Gastrocnemius medialis (tissue), 4 donors: Measurements from ENCODE around the gene ZNF236. TPM values are rescaled to one million over a fixed set of nuclear protein-coding genes. Genes with fewer than 3 reads are reported as not detected.
A peak's percentile ranks its signal among the peaks of the same experiment; 100 is the strongest.

Experiments used
- ATAC-seq, 2 donors: fragments of 150-250 bp; one replicate each; pipeline ENCODE4 v1.9.1; 2016
- DNase-seq, 2 donors: peaks; one replicate each; pipeline ENCODE4 v3.0.0-alpha.2; 2019
- H3K27ac ChIP-seq, 4 donors: fragments of 200-600 bp; sonication (generic); 1 replicate in 1 of 4; 2 replicates in 3 of 4; pipeline ENCODE4 v1.5.1; 2016 to 2018; ENCODE audit warnings: mild to moderate bottlenecking in 2 of 4, moderate library complexity in 1 of 4
- H3K27me3 ChIP-seq, 3 donors: fragments of 200-600 bp; sonication (generic) in 2 of 3; 1 replicate in 1 of 3; 2 replicates in 2 of 3; pipeline versions ENCODE4 v1.5.1 to v1.6.0; 2016 to 2019; ENCODE audit warnings: mild to moderate bottlenecking in 1 of 3, moderate library complexity in 1 of 3
- H3K36me3 ChIP-seq, 2 donors: fragments of 200-600 bp; sonication (generic) in 1 of 2; one replicate each; pipeline ENCODE4 v1.5.1; 2017 to 2018
- H3K4me1 ChIP-seq, 2 donors: fragments of 200-600 bp; sonication (generic) in 1 of 2; one replicate each; pipeline ENCODE4 v1.5.1; 2016 to 2017; ENCODE audit warnings: mild to moderate bottlenecking in 2 of 2
- H3K4me3 ChIP-seq, 4 donors: fragments of 200-600 bp; sonication (generic) in 3 of 4; 1 replicate in 1 of 4; 2 replicates in 3 of 4; pipeline ENCODE4 v1.5.1; 2016 to 2019; ENCODE audit warnings: mild to moderate bottlenecking in 2 of 4
- H3K9me3 ChIP-seq, 3 donors: fragments of 200-600 bp; sonication (generic) in 2 of 3; 1 replicate in 1 of 3; 2 replicates in 2 of 3; pipeline ENCODE4 v1.5.1; 2016 to 2019
- CTCF ChIP-seq, 5 experiments: fragments of 450-650 bp in 3 of 5; fragments of 200-600 bp in 2 of 5; sonication (generic) in 2 of 5; IDR thresholded peaks in 4 of 5; conservative IDR thresholded peaks in 1 of 5; 1 replicate in 4 of 5; 2 replicates in 1 of 5; pipeline ENCODE4 v1.5.1; 2016 to 2019; ENCODE audit warnings: antibody characterized with exemption in 5 of 5, mild to moderate bottlenecking in 3 of 5, moderate library complexity in 3 of 5
- POLR2A ChIP-seq, 2 donors: fragments of 450-650 bp; IDR thresholded peaks; one replicate each; pipeline ENCODE4 v1.6.1; 2017; ENCODE audit warnings: antibody characterized with exemption in 2 of 2, mild to moderate bottlenecking in 2 of 2, moderate library complexity in 2 of 2
- in situ Hi-C, 4 donors: fragments of 200-750 bp; cut with MboI; loops; one replicate each; pipeline versions ENCODE4 v1.15.0 to v1.8.0; 2017; ENCODE audit warnings: low sequenced_read_pairs in 4 of 4
- intact Hi-C: fragments of 100-400 bp; cut with DNase I; formaldehyde crosslinking; loops from one replicate; pipeline ENCODE4 v1.15.1; 2023; ENCODE audit warnings: low total_unique reads
- total RNA-seq, 4 donors: library from RNA; depleted of rRNA; stranded (reverse); fragments of >200 nt; gene quantifications; one replicate each; pipeline versions ENCODE4 v1.1.0 to v1.2.3, GENCODE V29; 2016

The ZNF236 gene
- total RNA-seq, 4 donors from 2014 or later = 6.2 to 7.1 (median 6.5) TPM

- Histone ChIP-seq H3K36me3 (peaks cover 0 to 83% of the 10 kb centered on the region in 2 donors), H3K4me1 (no peaks in the 10 kb centered on the region), H3K9me3 (no peaks in the 10 kb centered on the region), H3K27ac (no peak overlapping the region), H3K4me3 (no peak overlapping the region), H3K27me3 (no peaks in the 10 kb centered on the region)
- no peak for TF ChIP-seq CTCF (IDR thresholded peaks at IDR 0.05 in 4 of 5, conservative IDR thresholded peaks at IDR 0.05 in 1 of 5)
- TF ChIP-seq POLR2A (IDR thresholded peaks at IDR 0.05) = no peak
- in situ Hi-C loops (no loop called here), intact Hi-C loops (no loop called here)
- DNase-seq = no peak
- no peak for ATAC-seq
Observed at GRCh38 chr18:76915456-76915855, 93.1 kb downstream of the ZNF236 start.

- H3K27ac ChIP-seq = no peak overlapping the region
- H3K27me3 ChIP-seq = no peaks in the 10 kb centered on the region
- H3K9me3 ChIP-seq = no peaks in the 10 kb centered on the region
- H3K4me3 ChIP-seq = no peak overlapping the region
- in situ Hi-C loops (loop anchor here in 1 of 4 donors (10.0 kb wide), 1 partner anchor 64 kb away; no protein-coding TSS in a partner anchor), intact Hi-C loops (no loop called here)
- no peak for TF ChIP-seq CTCF (IDR thresholded peaks at IDR 0.05 in 4 of 5, conservative IDR thresholded peaks at IDR 0.05 in 1 of 5)
- TF ChIP-seq POLR2A (IDR thresholded peaks at IDR 0.05) = no peak
- ATAC-seq (no peak), DNase-seq (no peak)
- H3K4me1 ChIP-seq = no peaks in the 10 kb centered on the region
- H3K36me3 ChIP-seq = peaks cover 0 to 59% of the 10 kb centered on the region in 2 donors
Observed at GRCh38 chr18:76920974-76921373, 98.6 kb downstream of the ZNF236 start.

- no peak overlapping the region for H3K27ac ChIP-seq
- H3K4me3 ChIP-seq = no peak overlapping the region
- in situ Hi-C loops (loop anchor here in 1 of 4 donors (10.0 kb wide), 1 partner anchor 63 kb away; no protein-coding TSS in a partner anchor), intact Hi-C loops (loop anchor here (2.0 kb wide), 1 partner anchor 61 kb away; no protein-coding TSS in a partner anchor)
- peak; percentile 58 to 82 for ATAC-seq
- peak in 4 of 5 experiments; percentile 36 to 39 (median 37) for TF ChIP-seq CTCF (IDR thresholded peaks at IDR 0.05 in 4 of 5, conservative IDR thresholded peaks at IDR 0.05 in 1 of 5)
- TF ChIP-seq POLR2A (IDR thresholded peaks at IDR 0.05) = no peak
- no peaks in the 10 kb centered on the region for H3K27me3 ChIP-seq
- H3K9me3 ChIP-seq = no peaks in the 10 kb centered on the region
- peaks cover 0 to 47% of the 10 kb centered on the region in 2 donors for H3K36me3 ChIP-seq
- peak in 1 of 2 donors; percentile 30 for DNase-seq
- H3K4me1 ChIP-seq = peaks cover 0 to 4% of the 10 kb centered on the region in 2 donors
Observed at GRCh38 chr18:76922107-76922506, 99.8 kb downstream of the ZNF236 start.

GRCh38 chr18:76923485-76924085 is 101.2 kb downstream of the ZNF236 start:
- H3K9me3 ChIP-seq = no peaks in the 10 kb centered on the region
- ATAC-seq (no peak), DNase-seq (no peak)
- no peaks in the 10 kb centered on the region for H3K27me3 ChIP-seq
- H3K36me3 ChIP-seq = peaks cover 0 to 49% of the 10 kb centered on the region in 2 donors
- intact Hi-C loops = loop anchor here (2.0 kb wide), 1 partner anchor 59 kb away; no protein-coding TSS in a partner anchor
- peaks cover 0 to 7% of the 10 kb centered on the region in 2 donors for H3K4me1 ChIP-seq
- in situ Hi-C loops = loop anchor here in 1 of 4 donors (10.0 kb wide), 1 partner anchor 61 kb away; no protein-coding TSS in a partner anchor
- H3K4me3 ChIP-seq = no peak overlapping the region
- no peak overlapping the region for H3K27ac ChIP-seq
- TF ChIP-seq CTCF (IDR thresholded peaks at IDR 0.05 in 4 of 5, conservative IDR thresholded peaks at IDR 0.05 in 1 of 5) (peak in 1 of 5 experiments; percentile 7), POLR2A (IDR thresholded peaks at IDR 0.05) (no peak)
